Erythroblast (primary cell): Measurements from ENCODE around the gene CYP2A6.
"Not testable (repeated sequence)": the region's sequence is repeated elsewhere in the genome, so short reads cannot be mapped to it uniquely, and the experiment has no call there.

Source experiments
- DNase-seq, 2 experiments: peaks; one replicate each; lab custom pipeline; 2025; lab: John Stamatoyannopoulos, UW
- GATA1 ChIP-seq: IDR thresholded peaks from 2 replicates; pipeline ENCODE4 v1.6.1; 2011; ENCODE audit warnings: low read depth, mild to moderate bottlenecking, control low read depth, low read length, moderate library complexity
- POLR2A ChIP-seq: IDR thresholded peaks from 2 replicates; pipeline ENCODE4 v1.6.1; 2011; ENCODE audit warnings: mild to moderate bottlenecking, low read length

Gene CYP2A6

DNA sequence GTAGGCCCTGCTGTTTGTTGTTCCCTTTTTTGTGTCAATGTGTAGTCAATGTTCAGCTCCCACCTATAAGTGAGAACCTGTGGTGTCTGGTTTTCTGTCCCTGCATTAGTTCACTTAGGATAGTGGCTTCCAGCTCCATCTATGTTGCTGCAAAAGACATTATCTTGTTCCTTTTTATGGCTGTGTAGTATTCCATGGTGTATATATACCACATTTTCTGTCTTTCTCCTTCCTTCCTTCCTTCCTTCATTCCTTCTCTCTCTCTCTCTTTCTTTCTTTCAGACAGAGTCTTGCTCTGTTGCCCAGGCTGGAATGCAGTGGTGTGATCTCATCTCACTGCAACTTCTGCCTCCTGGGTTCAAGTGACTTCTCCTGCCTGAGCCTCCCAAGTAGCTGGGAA, 21.0 kb downstream of the CYP2A6 start:
- DNase-seq: no peak
- no peak for TF ChIP-seq POLR2A
- TF ChIP-seq GATA1: no peak

DNA sequence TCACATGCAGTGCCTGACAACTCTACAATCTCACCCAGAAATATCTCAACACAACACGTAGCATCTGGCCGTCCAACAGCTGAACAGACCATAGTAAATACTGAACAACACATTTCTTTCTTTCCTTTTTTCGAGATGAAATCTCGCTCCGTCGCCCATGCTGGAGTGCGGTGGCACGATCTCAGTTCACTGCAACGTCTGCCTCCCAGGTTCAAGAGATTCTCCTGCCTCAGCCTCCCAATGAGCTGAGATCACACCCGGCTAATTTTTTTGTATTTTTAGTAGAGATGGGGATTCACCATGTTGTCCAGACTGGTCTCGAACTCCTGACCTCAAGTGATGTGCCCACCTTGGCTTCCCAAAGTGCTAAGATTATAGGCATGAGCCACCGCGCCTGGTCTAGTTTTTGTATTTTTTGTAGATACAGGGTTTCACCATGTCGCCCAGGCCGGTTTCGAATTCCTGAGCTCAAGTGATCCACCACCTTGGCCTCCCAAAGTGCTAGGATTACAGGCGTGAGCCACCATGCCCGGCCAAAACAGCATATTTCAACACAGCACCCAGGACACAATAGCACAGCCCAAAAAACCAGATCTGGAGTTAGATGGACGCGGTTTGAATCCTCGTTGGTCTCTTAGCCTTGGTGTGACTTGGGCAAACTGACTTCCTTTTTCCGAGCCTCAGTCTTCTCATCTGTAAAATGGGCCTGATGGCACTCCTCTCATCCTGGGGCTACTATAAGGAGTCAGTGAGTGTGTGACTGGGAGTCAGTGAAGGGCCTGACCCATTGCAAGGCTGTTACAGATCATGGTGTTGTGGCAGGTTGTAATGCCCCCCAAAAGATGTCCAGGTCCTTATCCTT, 22.6 kb downstream of the CYP2A6 start:
- DNase-seq: no peak
- no peak for TF ChIP-seq POLR2A
- TF ChIP-seq GATA1: no peak

DNA sequence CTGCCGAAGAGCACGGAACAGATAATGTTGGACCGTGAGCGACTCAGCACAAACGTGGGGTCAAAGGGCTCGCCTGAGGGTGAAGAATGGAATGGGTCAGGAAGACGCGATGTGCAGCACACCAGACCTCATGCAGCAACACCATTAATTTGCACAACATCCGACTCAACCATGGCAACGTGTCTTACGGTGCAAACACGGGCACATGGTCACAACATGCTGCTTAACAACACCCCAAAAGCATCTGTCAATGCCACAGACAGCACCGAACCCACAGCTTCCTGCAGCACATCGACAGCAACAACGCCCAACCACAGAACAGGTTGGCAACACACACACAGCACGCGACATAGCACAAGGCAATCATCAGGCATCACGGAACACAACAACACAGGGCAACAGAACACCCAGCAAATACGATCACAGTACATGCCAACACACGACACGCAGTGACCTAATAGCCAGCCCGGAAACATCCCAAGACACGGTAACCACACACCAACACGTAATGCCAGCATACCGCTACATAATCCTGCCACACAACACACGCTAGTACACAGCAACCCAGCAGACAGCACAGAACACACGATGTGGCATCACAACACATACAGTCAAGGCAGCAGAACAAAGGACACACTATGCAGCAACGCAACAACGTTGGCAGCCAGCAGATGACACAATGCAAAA, 23.4 kb downstream of the CYP2A6 start:
- peak; percentile 37 to 62 for DNase-seq

DNA sequence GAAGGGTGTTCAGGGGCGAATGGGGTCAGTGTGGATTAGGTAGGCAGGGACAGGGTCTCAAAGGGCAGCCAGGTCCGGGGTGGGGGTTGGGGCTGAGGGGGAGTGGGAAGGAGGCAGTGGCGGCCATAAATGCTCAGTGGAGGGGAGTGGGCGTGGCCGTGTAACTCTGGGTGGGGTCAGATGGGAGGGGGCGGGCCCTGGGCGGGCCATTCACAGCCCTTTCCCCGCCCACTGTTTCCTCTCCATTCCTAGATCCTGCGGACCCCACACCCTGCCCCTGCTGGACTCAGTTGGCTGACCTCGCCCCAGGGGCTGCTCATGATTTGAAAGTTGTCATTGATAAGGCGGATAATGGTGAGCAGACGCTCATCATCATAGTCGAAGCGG, 23.9 kb downstream of the CYP2A6 start:
- DNase-seq: not testable (repeated sequence)

DNA sequence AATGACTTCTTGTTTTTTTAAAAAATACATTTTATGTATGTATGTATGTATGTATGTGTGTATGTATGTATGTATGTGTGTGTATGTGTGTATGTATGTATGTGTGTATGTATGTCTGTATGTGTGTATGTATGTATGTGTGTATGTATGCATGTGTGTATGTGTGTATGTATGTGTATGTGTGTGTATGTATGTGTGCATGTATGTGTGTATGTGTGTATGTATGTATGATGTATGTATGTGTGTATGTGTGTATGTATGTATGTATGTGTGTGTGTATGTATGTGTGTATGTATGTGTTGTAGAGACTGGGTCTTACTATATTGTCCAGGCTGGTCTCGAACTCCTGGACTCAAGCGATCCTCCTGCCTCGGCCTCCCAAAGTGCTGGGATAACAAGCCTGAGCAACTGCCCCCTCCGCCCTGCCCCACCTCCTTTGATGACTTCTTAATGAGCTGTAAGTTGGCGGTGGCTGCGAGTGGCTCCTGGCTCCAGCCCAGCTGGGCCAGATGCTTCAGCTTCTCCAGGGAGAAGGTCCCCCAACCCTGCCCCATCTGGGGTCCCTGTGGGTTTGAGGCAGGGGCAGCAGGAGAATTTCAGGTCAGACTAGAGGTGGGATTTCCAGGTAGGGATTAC, 24.7 kb downstream of the CYP2A6 start:
- DNase-seq: not testable (repeated sequence)

DNA sequence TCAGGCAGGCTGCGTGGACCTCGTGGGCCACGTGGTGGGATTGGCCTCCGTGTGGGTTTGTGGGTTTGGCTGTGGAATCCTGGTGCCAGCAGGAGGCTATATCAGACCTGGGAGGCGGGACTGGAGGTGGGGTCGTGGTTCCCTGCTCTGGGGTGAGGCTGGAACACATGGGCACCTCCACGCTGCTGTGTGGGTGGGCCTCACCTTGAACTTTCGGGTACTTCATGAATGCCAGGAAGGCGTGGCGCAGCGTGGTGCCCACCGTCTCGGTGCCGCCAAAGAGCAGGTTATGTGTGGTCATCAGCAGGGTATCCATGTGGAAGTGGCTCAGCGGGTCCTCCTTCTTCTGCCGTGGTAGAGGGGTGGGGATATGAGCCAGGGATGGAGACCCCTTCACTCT, 25.3 kb downstream of the CYP2A6 start:
- not testable (repeated sequence) for DNase-seq

DNA sequence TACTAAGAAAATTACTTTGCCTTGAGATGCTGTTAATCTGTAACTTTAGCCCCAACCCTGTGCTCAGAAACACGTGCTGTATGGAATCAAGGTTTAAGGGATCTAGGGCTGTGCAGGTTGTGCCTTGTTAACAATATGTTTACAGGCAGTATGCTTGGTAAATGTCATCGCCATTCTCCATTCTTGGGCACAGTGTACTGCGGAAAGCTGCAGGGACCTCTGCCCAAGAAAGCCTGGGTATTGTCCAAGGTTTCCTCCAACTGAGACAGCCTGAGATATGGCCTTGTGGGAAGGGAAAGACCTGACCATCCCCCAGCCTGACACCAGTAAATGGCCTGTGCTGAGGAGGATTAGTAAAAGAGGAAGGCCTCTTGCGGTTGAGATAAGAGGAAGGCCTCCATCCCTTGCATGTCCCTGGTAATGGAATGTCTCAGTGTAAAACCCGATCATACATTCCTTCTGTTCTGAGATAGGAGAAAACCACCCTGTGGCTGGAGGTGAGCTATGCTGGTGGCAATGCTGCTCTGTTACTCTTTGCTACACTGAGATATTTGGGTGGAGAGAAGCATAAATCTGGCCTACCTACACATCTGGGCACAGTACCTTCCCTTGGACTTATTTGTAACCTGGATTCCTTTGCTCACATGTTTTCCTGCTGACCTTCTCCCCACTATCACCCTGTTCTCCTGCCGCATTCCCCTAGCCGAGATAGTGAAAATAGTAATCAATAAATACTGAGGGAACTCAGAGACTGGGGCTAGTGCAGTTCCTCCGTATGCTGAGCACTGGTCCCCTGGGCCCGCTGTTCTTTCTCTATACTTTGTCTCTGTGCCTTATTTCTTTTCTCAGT, 27.3 kb downstream of the CYP2A6 start:
- DNase-seq: peak; percentile 52 to 76

DNA sequence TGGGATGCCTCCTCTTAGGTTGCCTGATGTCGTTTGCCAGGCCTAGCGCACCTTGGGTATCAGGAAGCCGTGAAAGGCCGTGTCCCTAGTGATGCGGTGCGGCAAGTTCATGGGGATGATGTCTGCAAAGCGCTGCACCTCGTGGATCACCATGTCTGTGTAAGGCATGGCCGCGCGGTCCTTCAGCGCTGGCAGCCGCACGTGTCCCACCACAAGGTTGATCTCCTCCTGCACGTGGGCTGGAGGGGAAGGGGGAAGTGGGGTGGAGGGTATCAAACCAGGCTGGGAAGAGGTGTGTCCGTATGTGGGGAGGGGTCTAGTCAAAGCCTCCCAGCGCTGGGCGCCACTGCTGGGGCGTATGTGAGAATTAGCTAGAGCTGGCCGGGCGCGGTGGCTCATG, 28.1 kb downstream of the CYP2A6 start:
- DNase-seq: no peak
- TF ChIP-seq GATA1 (no peak), POLR2A (no peak)

DNA sequence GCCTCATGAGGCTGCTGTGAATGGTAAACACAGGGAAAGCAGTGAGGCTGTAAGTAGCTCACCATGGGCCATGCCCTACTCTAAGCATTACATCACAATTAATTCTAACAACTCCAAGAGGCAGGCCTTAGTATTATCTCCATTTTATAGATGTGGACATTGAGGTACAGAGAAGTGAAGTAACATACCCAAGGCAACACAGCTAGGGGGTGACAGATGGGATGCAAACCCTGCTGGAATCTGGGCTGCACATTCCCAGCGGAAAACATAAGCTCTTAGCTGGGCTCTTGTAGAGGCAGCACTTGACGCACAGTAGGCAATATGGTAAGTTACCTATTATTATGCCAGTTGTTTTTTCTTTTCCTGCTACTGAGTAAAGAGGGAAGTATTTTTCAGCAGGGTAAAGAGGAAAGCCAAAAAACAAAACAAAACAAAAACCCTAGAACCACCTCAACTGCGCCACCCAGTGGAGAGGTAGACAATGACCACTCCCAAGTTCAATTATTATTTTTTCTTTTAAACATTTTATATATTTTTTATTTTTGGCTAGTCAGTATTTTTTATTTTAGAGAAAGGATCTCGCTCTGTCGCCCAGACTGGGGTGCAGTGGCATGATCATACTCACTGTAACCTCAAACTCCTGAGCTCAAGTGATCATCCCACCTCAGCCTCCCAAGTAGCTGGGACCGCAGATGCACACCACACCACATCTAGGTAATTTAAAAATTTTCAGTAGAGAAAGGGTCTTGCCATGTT, 30.6 kb downstream of the CYP2A6 start:
- peak; percentile 54 to 78 for DNase-seq

DNA sequence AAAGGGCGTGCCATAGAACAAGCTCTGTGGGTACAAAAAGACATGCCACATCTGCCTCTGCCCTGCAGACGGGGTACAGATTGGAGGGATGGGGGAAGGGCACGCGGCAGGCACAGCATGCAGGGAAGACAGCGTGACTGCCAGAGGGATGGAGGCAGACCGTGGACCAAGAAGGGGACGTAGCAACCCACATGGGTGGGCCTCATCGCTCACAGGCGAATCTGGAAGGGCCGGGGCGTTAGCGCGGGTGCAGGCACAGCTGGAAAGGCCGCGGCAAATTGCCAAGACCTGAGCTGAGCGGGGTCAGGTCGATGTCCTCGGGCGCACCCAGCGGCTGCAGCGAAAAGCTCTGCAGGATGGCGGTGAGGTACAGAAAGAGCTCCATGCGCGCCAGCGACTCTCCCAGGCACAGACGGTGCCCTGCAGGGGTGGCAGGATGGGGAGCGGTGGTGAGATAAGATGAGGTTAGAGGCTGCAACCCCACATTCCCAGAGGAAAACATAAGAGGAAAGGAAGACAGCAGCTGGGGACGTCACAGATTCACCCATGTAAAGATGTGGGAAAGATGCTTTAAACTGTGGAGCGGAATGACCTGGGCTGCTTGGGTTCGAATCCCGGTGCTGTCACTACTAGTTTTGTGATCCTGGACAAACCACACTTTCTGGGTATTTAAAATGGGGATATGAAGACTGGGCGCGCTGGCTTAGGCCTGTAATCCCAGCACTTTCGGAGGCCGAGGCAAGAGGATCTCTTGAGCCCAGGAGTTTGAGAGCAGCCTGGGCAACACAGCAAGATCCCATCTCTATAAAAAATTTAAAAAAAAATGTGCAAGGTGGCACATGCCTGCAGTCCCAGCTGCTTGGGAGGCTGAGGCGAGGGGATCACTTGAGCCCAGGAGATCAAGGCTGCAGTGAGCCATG, 31.5 kb downstream of the CYP2A6 start:
- DNase-seq: peak; percentile 85 to 88

DNA sequence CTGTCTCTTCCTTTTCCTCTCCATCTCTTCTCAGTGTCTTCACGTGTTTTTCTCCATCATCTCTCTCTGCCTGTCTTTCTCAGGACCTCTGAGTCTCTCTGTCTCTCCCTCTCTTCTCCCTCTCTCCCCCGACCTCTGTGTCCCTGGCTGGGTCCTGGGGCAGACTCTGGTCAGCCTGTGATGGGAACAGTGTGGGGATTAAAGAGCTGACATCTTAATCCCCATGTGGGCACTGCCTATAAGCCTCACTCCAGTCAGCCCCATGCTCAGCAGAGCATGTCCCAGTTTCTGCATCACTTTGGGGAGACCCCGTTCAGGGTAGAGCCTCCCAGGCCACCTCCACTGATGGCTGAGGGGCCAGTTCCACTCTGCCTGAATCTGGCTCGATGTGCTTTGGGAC, 35.0 kb downstream of the CYP2A6 start:
- DNase-seq: no peak
- TF ChIP-seq GATA1 (no peak), POLR2A (no peak)

DNA sequence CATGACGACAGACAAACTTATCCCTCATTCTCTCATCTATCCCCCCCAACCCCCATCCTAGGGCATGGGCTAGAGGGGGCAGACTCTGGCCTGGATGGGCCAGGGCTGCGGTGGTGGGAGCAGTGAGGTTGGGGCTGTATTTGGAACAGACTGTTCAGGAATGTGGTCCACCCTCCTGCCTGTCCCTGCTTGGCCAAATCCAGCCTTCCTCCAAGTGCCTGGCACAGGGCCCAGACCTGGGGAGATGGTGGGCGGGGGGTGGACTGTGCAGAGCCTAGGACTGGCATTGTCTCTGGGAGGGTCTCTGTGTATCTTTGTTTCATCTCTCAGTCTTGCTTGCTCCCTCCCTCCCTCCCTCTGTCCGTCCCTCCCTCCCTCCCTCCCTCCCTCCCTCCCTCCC, 37.1 kb downstream of the CYP2A6 start:
- DNase-seq: no peak
- TF ChIP-seq POLR2A (no peak), GATA1 (no peak)

DNA sequence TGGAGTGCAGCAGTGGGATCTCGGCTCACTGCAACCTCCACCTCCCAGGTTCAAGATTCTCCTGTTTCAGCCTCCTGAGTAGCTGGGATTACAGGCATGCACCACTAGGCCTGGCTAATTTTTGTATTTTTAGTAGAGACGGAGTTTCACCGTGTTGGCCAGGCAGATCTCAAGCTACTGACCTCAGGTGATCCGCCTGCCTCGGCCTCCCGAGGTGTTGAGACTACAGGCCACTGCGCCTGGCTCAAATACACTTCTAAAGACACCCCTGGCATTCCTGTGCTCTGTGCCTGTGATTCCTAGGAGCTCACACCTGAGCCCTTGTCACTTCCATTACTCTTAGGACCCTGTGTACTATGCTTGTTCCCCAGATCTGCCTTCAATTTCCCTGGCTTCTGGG, 37.7 kb downstream of the CYP2A6 start:
- not testable (repeated sequence) for DNase-seq
